NT2/D1 (cell line): ENCODE results near the gene C1orf146.
"Not testable (repeated sequence)": the region's sequence is repeated elsewhere in the genome, so short reads cannot be mapped to it uniquely, and the experiment has no call there.

Source experiments
- DNase-seq: peaks from one replicate; pipeline ENCODE4 v3.0.0-alpha.2; 2011; ENCODE audit warnings: low read depth, low spot score
- H3K27me3 ChIP-seq: 2 replicates; pipeline ENCODE4 v1.6.0; 2011; ENCODE audit warnings: mild to moderate bottlenecking; ENCODE audit not compliant: insufficient read length, insufficient read depth
- H3K36me3 ChIP-seq: 2 replicates; pipeline ENCODE4 v1.6.1; 2011; ENCODE audit warnings: mild to moderate bottlenecking, low read length, mixed read lengths; ENCODE audit not compliant: insufficient read depth, insufficient read length
- H3K4me1 ChIP-seq: 2 replicates; pipeline ENCODE4 v1.5.1; 2011; ENCODE audit not compliant: insufficient read depth, insufficient read length
- H3K4me3 ChIP-seq: 2 replicates; pipeline ENCODE4 v1.5.1; 2011; ENCODE audit warnings: low read depth; ENCODE audit not compliant: insufficient read length
- H3K9ac ChIP-seq: 2 replicates; pipeline ENCODE4 v1.6.0; 2011; ENCODE audit warnings: low read depth; ENCODE audit not compliant: insufficient read length
- H3K9me3 ChIP-seq: 2 replicates; pipeline ENCODE4 v1.5.1; 2011; ENCODE audit warnings: mild to moderate bottlenecking, low read length; ENCODE audit not compliant: insufficient read depth
- SUZ12 ChIP-seq: IDR thresholded peaks from 2 replicates; pipeline ENCODE4 v1.6.1; 2011; ENCODE audit not compliant: insufficient read length, insufficient read depth; ENCODE audit errors: extremely low read depth
- YY1 ChIP-seq: IDR thresholded peaks from 2 replicates; pipeline ENCODE4 v1.6.1; 2011; ENCODE audit not compliant: insufficient read length, insufficient read depth
- ZNF274 ChIP-seq: IDR thresholded peaks from 2 replicates; pipeline ENCODE4 v1.6.1; 2011; ENCODE audit warnings: mild to moderate bottlenecking, low read depth, low read length

C1orf146 gene

GRCh38 chr1:92219028-92219427 is 1.3 kb downstream of the C1orf146 start:
- H3K4me3 ChIP-seq, result no peak overlapping the region
- DNase-seq, result no peak
- no peaks in the 10 kb centered on the region for H3K36me3 ChIP-seq
- H3K27me3 ChIP-seq, result no peaks in the 10 kb centered on the region
- no peaks in the 10 kb centered on the region for H3K4me1 ChIP-seq
- TF ChIP-seq ZNF274 (no peak), SUZ12 (no peak), YY1 (no peak)
- H3K9me3 ChIP-seq, result no peaks in the 10 kb centered on the region
- H3K9ac ChIP-seq, result no peak overlapping the region

DNA sequence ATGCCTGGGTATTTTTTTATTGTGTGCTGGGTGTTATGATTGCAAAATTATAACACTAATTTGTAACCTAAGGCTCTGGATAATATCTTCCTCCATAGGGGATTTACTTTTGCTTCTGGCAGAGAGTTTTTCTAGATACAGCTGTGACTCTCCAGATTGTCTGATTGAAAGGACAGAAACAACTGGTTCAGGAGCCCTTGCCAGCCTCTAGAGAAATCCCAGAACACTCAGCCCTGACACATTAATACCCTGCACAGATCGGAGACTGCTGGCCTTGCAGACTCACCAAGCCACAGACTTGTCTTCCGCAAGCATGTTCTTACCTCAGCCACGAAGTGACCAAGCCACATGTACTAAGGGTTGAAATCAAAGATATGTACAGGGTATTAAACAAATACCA is 10.7 kb downstream of the C1orf146 start:
- Histone ChIP-seq H3K4me3 (no peak overlapping the region), H3K27me3 (no peaks in the 10 kb centered on the region), H3K36me3 (no peaks in the 10 kb centered on the region), H3K9ac (no peak overlapping the region), H3K4me1 (no peaks in the 10 kb centered on the region), H3K9me3 (no peaks in the 10 kb centered on the region)
- TF ChIP-seq ZNF274 (no peak), SUZ12 (no peak), YY1 (no peak)
- DNase-seq, result no peak

DNA sequence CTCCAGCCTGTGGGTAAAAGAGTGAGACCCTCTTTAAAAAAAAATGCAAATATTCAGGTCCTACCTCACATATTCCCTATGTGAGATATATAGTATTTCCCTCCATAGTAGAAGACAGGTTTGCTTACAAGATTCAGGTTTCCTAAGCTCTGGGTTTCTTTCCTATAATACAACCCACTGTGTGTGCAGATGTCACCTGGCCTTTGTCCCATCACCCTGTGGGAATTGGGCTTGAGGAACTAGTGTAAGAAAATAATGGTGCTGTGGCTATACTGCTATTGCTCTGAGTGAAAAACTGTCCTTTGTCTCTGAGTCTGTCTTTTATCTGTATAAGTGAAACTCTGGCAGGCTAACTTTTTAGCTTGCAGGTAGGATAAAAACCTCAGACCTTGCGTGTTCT is 13.0 kb downstream of the C1orf146 start:
- TF ChIP-seq SUZ12, result no peak
- no peak for TF ChIP-seq ZNF274
- TF ChIP-seq YY1, result no peak
- no peaks in the 10 kb centered on the region for H3K4me1 ChIP-seq
- H3K27me3 ChIP-seq, result no peaks in the 10 kb centered on the region
- no peak overlapping the region for H3K9ac ChIP-seq
- H3K4me3 ChIP-seq, result no peak overlapping the region
- no peaks in the 10 kb centered on the region for H3K9me3 ChIP-seq
- no peaks in the 10 kb centered on the region for H3K36me3 ChIP-seq
- no peak for DNase-seq

- H3K36me3 ChIP-seq, result peaks cover 2% of the 10 kb centered on the region
- no peaks in the 10 kb centered on the region for H3K27me3 ChIP-seq
- DNase-seq, result no peak
- TF ChIP-seq SUZ12, result no peak
- TF ChIP-seq ZNF274, result no peak
- TF ChIP-seq YY1, result no peak
- H3K9me3 ChIP-seq, result no peaks in the 10 kb centered on the region
- H3K9ac ChIP-seq, result no peak overlapping the region
- no peak overlapping the region for H3K4me3 ChIP-seq
- H3K4me1 ChIP-seq, result no peaks in the 10 kb centered on the region
Measured at GRCh38 chr1:92240034-92240433, 22.3 kb downstream of the C1orf146 start.

DNA sequence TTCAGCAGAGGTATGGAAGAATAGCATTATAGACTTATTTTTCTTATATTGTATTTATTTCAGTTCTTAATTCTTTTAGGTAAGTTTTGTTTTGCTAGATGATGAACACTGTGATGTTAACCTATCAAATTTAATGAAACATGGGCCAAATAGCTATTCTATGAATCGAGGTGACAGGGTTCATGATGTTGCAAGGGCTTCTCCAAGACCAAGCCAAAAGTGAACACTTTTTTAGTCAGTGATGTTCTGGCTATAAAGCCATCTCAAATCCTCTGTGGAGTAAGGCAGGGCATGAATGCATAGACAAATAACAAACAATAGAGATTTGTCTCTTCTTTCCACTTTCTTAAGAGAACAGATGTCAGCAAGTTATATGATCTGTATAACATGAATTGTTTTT is 26.7 kb downstream of the C1orf146 start:
- no peak for TF ChIP-seq YY1
- no peak for TF ChIP-seq ZNF274
- H3K4me1 ChIP-seq, result no peaks in the 10 kb centered on the region
- no peak for DNase-seq
- H3K4me3 ChIP-seq, result no peak overlapping the region
- peaks cover 23% of the 10 kb centered on the region for H3K36me3 ChIP-seq
- H3K9ac ChIP-seq, result no peak overlapping the region
- no peaks in the 10 kb centered on the region for H3K27me3 ChIP-seq
- no peaks in the 10 kb centered on the region for H3K9me3 ChIP-seq

DNA sequence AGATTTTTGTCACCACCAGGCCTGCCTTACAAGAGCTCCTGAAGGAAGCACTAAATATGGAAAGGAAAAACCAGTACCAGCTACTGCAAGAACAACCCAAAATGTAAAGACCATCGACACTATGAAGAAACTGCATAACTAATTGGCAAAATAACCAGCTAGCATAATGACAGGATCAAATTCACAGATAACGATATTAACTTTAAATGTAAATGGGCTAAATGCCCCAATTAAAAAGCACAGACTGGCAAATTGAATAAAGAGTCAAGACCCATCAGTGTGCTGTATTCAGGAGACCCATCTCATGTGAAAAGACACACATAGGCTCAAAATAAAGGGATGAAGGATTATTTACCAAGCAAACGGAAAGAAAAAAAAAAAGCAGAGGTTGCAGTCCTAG is 37.0 kb downstream of the C1orf146 start:
- H3K4me1 ChIP-seq, H3K9ac ChIP-seq, DNase-seq, H3K4me3 ChIP-seq, H3K27me3 ChIP-seq, H3K9me3 ChIP-seq: not testable (repeated sequence)
- H3K36me3 ChIP-seq, result peaks cover 31% of the 10 kb centered on the region

DNA sequence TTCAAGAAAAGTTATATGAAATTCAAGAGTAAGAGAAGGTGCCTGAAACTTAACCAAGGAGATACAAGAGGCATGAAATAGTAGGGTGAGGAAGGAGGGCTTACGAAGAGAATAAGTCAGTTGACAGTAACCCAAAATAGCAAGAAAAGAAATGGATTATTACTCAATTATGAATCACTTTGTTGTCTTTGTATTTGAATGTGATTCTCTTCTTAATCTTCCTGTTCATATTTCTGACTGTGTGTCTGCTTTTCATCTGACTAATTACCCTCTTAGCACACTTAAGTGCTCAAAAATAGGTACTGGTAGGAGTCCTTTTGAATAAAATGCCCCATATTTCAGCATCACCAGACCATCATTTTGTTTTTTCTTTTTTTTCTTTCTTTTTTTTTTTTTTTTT is 41.6 kb downstream of the C1orf146 start:
- peaks cover 57% of the 10 kb centered on the region for H3K36me3 ChIP-seq
- no peaks in the 10 kb centered on the region for H3K9me3 ChIP-seq
- no peak for DNase-seq
- no peak for TF ChIP-seq ZNF274
- no peak for TF ChIP-seq SUZ12
- no peak for TF ChIP-seq YY1
- no peaks in the 10 kb centered on the region for H3K27me3 ChIP-seq
- H3K9ac ChIP-seq, result no peak overlapping the region
- H3K4me3 ChIP-seq, result no peak overlapping the region
- no peaks in the 10 kb centered on the region for H3K4me1 ChIP-seq

DNA sequence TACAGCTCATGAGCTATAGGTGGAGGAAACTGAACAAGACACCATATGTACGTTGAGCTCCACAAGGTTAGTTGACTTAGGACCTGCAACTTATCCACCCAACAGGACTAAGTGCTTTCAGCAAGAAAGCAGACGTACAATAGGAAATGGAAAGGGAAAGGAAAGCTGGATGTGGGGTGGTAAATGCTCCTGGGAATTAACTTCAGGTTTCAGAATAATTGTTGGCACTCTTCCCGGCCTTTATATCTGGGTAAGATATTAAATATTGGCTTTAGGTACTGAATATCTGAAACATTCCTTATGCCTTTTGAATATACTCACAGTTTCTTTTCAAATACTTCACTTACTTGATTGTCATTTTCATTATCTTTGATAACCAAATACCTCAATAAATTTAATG is 44.8 kb downstream of the C1orf146 start:
- no peak for DNase-seq
- peaks cover 75% of the 10 kb centered on the region for H3K36me3 ChIP-seq
- TF ChIP-seq YY1, result no peak

More for the DNA sequence above, 44.8 kb downstream of the C1orf146 start:
- H3K9me3 ChIP-seq, result no peaks in the 10 kb centered on the region
- no peaks in the 10 kb centered on the region for H3K27me3 ChIP-seq
- no peak overlapping the region for H3K4me3 ChIP-seq
- H3K4me1 ChIP-seq, result no peaks in the 10 kb centered on the region
- H3K9ac ChIP-seq, result no peak overlapping the region
